B cell (primary cell): Measurements from ENCODE around the gene TNFRSF13B. TPM values are rescaled to one million over a fixed set of nuclear protein-coding genes. Genes with fewer than 3 reads are reported as not detected.

Experiments used
- ATAC-seq: fragments of 200-7000 bp; cut with Tn5 transposase; one replicate; pipeline ENCODE4 v1.10.0; 2021; ENCODE audit warnings: low read depth, mild to moderate bottlenecking, moderate number of reproducible peaks, moderate library complexity
- CTCF ChIA-PET: fragments of 350-600 bp; sonication (Branson Sonifier 250); formaldehyde crosslinking; loops from one replicate; lab custom pipeline; 2021; ENCODE audit warnings: antibody characterized with exemption, inconsistent platforms; lab: Charles Lee
- POLR2A ChIA-PET: fragments of 350-600 bp; sonication (Branson Sonifier 250); formaldehyde crosslinking; loops from one replicate; lab custom pipeline; 2021; ENCODE audit warnings: antibody characterized with exemption; lab: Charles Lee
- DNase-seq: peaks from one replicate; pipeline ENCODE4 v3.0.0; 2013
- H2AFZ ChIP-seq: 2 replicates; pipeline ENCODE4 v1.6.1; 2012; ENCODE audit warnings: mild to moderate bottlenecking, low read depth, low read length; ENCODE audit not compliant: insufficient read depth, poor library complexity, severe bottlenecking
- H3K27ac ChIP-seq, 2 donors: 1 replicate in 1 of 2; 2 replicates in 1 of 2; pipeline ENCODE4 v1.5.1; 2012 to 2013; ENCODE audit warnings: low read length in 2 of 2, mild to moderate bottlenecking in 2 of 2, moderate library complexity in 1 of 2
- H3K27me3 ChIP-seq, 4 experiments: fragments of 200-600 bp in 1 of 4; sonication (generic) in 1 of 4; replicated peaks in 1 of 4; 1 replicate in 2 of 4; 2 replicates in 2 of 4; pipeline versions ENCODE4 v1.6.1 to v1.7.0; 2013 to 2016; ENCODE audit warnings: low read length in 3 of 4, mild to moderate bottlenecking in 2 of 4, mixed read lengths in 1 of 4, moderate library complexity in 1 of 4; ENCODE audit not compliant: insufficient read depth in 4 of 4, control insufficient read depth in 3 of 4; ENCODE audit errors: control extremely low read depth in 1 of 4
- H3K36me3 ChIP-seq, 2 experiments: replicated peaks in 1 of 2; 1 replicate in 1 of 2; 2 replicates in 1 of 2; pipeline versions ENCODE4 v1.6.1 to v1.7.1; 2013; ENCODE audit warnings: low read length in 1 of 2; ENCODE audit not compliant: insufficient read depth in 2 of 2, control insufficient read depth in 1 of 2; ENCODE audit errors: control extremely low read depth in 1 of 2, extremely low read depth in 1 of 2
- H3K4me1 ChIP-seq, 2 donors: fragments of 200-600 bp in 1 of 2; sonication (generic) in 1 of 2; 1 replicate in 1 of 2; 2 replicates in 1 of 2; pipeline versions ENCODE4 v1.5.1 to v1.6.1; 2013 to 2017; ENCODE audit warnings: low read length in 2 of 2; ENCODE audit not compliant: control insufficient read depth in 2 of 2, insufficient read depth in 2 of 2
- H3K4me2 ChIP-seq: replicated peaks from 2 replicates; pipeline ENCODE3; 2012; ENCODE audit warnings: mild to moderate bottlenecking, low read depth, low read length; ENCODE audit not compliant: poor library complexity, severe bottlenecking
- H3K4me3 ChIP-seq, 5 experiments: fragments of 200-600 bp in 1 of 5; sonication (generic) in 1 of 5; 1 replicate in 3 of 5; 2 replicates in 2 of 5; pipeline versions ENCODE4 v1.5.1 to v1.7.0; 2011 to 2016; ENCODE audit warnings: low read length in 4 of 5, mild to moderate bottlenecking in 4 of 5, low read depth in 2 of 5, control low read depth in 1 of 5, moderate library complexity in 1 of 5; ENCODE audit not compliant: insufficient read depth in 1 of 5; ENCODE audit errors: control extremely low read depth in 1 of 5, extremely low read depth in 1 of 5
- H3K79me2 ChIP-seq: fragments of 200-600 bp; sonication (generic); one replicate; pipeline ENCODE4 v1.6.0; 2016; ENCODE audit warnings: low read length; ENCODE audit not compliant: control insufficient read depth, insufficient read depth
- H3K9ac ChIP-seq: fragments of 200-600 bp; sonication (generic); 2 replicates; pipeline ENCODE4 v1.6.1; 2017; ENCODE audit warnings: mild to moderate bottlenecking, low read length, moderate library complexity
- H3K9me3 ChIP-seq, 3 donors: one replicate each; pipeline versions ENCODE4 v1.6.1 to v1.7.1; 2013; ENCODE audit warnings: low read length in 2 of 3; ENCODE audit not compliant: control insufficient read depth in 2 of 3, insufficient read depth in 1 of 3; ENCODE audit errors: control extremely low read depth in 1 of 3
- H4K20me1 ChIP-seq: 2 replicates; pipeline ENCODE4 v1.6.0; 2012; ENCODE audit warnings: mild to moderate bottlenecking, low read length; ENCODE audit not compliant: insufficient read depth, control insufficient read depth, poor library complexity, severe bottlenecking
- H3K27ac Mint-ChIP-seq: one replicate; pipeline ENCODE4 v1.8.0; 2021; ENCODE audit warnings: mixed read lengths
- H3K27me3 Mint-ChIP-seq: one replicate; pipeline ENCODE4 v1.8.0; 2021; ENCODE audit warnings: mixed read lengths
- H3K4me1 Mint-ChIP-seq: one replicate; pipeline ENCODE4 v1.8.0; 2021; ENCODE audit warnings: mixed read lengths
- H3K4me3 Mint-ChIP-seq: one replicate; pipeline ENCODE4 v1.8.0; 2021; ENCODE audit warnings: mixed read lengths
- H3K9me3 Mint-ChIP-seq: one replicate; pipeline ENCODE4 v1.8.0; 2022; ENCODE audit warnings: mixed read lengths; ENCODE audit not compliant: insufficient read depth
- CTCF ChIP-seq: fragments of 200-600 bp; IDR thresholded peaks from one replicate; pipeline ENCODE4 v1.8.0; 2022; ENCODE audit warnings: antibody characterized with exemption, mild to moderate bottlenecking
- EZH2 ChIP-seq: IDR thresholded peaks from 2 replicates; pipeline ENCODE4 v1.6.1; 2012; ENCODE audit warnings: borderline replicate concordance, low read depth, mild to moderate bottlenecking, moderate library complexity, low read length; ENCODE audit not compliant: insufficient read depth, poor library complexity, severe bottlenecking
- WGBS: methylation state at CpG from one replicate; pipeline ENCODE4 v1.1.5; 2013; ENCODE audit warnings: missing lambda C conversion rate; ENCODE audit not compliant: insufficient coverage; 5-methylcytosine and 5-hydroxymethylcytosine counted together
- intact Hi-C: fragments of 100-400 bp; cut with micrococcal nuclease; formaldehyde crosslinking; loops from one replicate; pipeline ENCODE4 v1.10.0; 2022
- polyA plus RNA-seq: library from polyadenylated mRNA; depleted of rRNA; stranded (reverse); fragments of >200 nt; gene quantifications from 2 replicates; pipeline ENCODE4 v1.2.3, GENCODE V29; 2012
- total RNA-seq, 2 donors: library from RNA; stranded (reverse); fragments of 120-200 nt in 1 of 2; gene quantifications; 1 replicate in 1 of 2; 2 replicates in 1 of 2; pipeline versions ENCODE4 v1.2.3 to v1.2.4, GENCODE V29; 2013 to 2022

The TNFRSF13B gene
- total and polyA plus RNA-seq, 2 donors (not counting 1 experiment from before 2014, with no cell fraction given), result 74.5 to 219 TPM

- H3K36me3 ChIP-seq, result no peaks in the 10 kb centered on the region
- no peaks in the 10 kb centered on the region for H3K79me2 ChIP-seq
- CTCF ChIA-PET, result interaction anchor here (0.6 kb wide), 1 partner anchor 104 kb away, joined by 3 read pairs; no protein-coding TSS in a partner anchor
- no peak for DNase-seq
- H2AFZ ChIP-seq, result no peak overlapping the region
- H3K4me1 Mint-ChIP-seq, result peaks cover 13% of the 10 kb centered on the region
- no peak overlapping the region for H3K27ac Mint-ChIP-seq
- TF ChIP-seq EZH2 (no peak), CTCF (no peak)
- H4K20me1 ChIP-seq, result no peaks in the 10 kb centered on the region
- no peak overlapping the region for H3K4me3 Mint-ChIP-seq
- intact Hi-C loops, result no loop called here
- H3K9me3 ChIP-seq, result no peaks in the 10 kb centered on the region
- no peaks in the 10 kb centered on the region for H3K9me3 Mint-ChIP-seq
- POLR2A ChIA-PET, result no interaction called here
- no peak overlapping the region for H3K4me2 ChIP-seq
- peaks cover 5 to 13% of the 10 kb centered on the region in 2 donors for H3K4me1 ChIP-seq
- H3K27me3 Mint-ChIP-seq, result no peaks in the 10 kb centered on the region
- no peak for ATAC-seq
- no peaks in the 10 kb centered on the region for H3K27me3 ChIP-seq
- no peak overlapping the region for H3K4me3 ChIP-seq
- 88% methylated on average over 7 of the region's 15 CpGs for WGBS
- H3K9ac ChIP-seq, result no peak overlapping the region
- no peak overlapping the region for H3K27ac ChIP-seq
Observed at GRCh38 chr17:17021194-17021863, 49.4 kb upstream of the TNFRSF13B start.

DNA sequence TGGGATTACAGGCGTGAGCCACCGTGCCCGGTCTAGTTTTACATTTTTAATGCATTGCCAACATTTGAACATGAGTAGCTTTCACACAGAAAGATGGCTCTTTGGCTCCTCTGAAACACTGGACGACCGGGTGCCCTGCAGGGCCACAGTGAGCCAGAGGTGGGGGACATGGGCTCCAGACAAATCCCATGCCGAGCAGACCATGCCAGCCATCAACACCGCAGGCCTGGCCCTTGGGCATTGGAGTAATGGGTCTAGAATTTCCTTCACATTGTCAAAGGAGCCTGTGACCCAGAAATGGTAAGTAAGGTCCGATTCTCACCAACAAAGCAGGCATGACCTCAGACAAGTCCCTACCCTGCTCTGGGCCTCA lies 48.9 kb upstream of the TNFRSF13B start:
- Mint-ChIP-seq H3K27ac (no peak overlapping the region), H3K27me3 (no peaks in the 10 kb centered on the region), H3K4me1 (peaks cover 17% of the 10 kb centered on the region), H3K9me3 (no peaks in the 10 kb centered on the region), H3K4me3 (no peak overlapping the region)
- no peak overlapping the region for H3K4me3 ChIP-seq
- no peak for TF ChIP-seq CTCF
- no peak for TF ChIP-seq EZH2
- CTCF ChIA-PET, result interaction anchor here (0.6 kb wide), 2 partner anchors 104 to 105 kb away, joined by 3 read pairs; no protein-coding TSS in a partner anchor
- intact Hi-C loops, result no loop called here
- no peak for ATAC-seq
- no peak overlapping the region for H2AFZ ChIP-seq
- no peak overlapping the region for H3K27ac ChIP-seq
- no peak overlapping the region for H3K9ac ChIP-seq
- POLR2A ChIA-PET, result no interaction called here
- 100% methylated on average over 5 of the region's 8 CpGs for WGBS
- no peak for DNase-seq
- peaks cover 6 to 17% of the 10 kb centered on the region in 2 donors for H3K4me1 ChIP-seq
- H4K20me1 ChIP-seq, result no peaks in the 10 kb centered on the region
- no peak overlapping the region for H3K4me2 ChIP-seq
- H3K27me3 ChIP-seq, result no peaks in the 10 kb centered on the region
- H3K79me2 ChIP-seq, result no peaks in the 10 kb centered on the region
- H3K36me3 ChIP-seq, result no peaks in the 10 kb centered on the region
- H3K9me3 ChIP-seq, result no peaks in the 10 kb centered on the region
